Karpas-422 (cell line): ENCODE results near the gene PASK. TPM values are rescaled to one million over a fixed set of nuclear protein-coding genes. Genes with fewer than 3 reads are reported as not detected.

Experiments
- DNase-seq: peaks from one replicate; pipeline ENCODE4 v3.0.0-alpha.2; 2015
- H2AFZ ChIP-seq: fragments of 200-600 bp; sonication (generic); 2 replicates; pipeline ENCODE4 v1.6.1; 2014; ENCODE audit warnings: antibody characterized with exemption, low read length, mixed read lengths
- H3K27ac ChIP-seq: fragments of 200-600 bp; sonication (generic); 2 replicates; pipeline ENCODE4 v1.5.1; 2014; ENCODE audit warnings: mild to moderate bottlenecking, low read length, moderate library complexity
- H3K27me3 ChIP-seq: fragments of 200-600 bp; sonication (generic); 2 replicates; pipeline ENCODE4 v1.6.1; 2014; ENCODE audit warnings: low read length, mixed read lengths
- H3K36me3 ChIP-seq: fragments of 200-600 bp; sonication (generic); 2 replicates; pipeline ENCODE4 v1.6.1; 2014; ENCODE audit warnings: low read length, mixed read lengths; ENCODE audit not compliant: insufficient read depth
- H3K4me1 ChIP-seq: fragments of 200-600 bp; sonication (generic); 2 replicates; pipeline ENCODE4 v1.6.1; 2014; ENCODE audit warnings: mild to moderate bottlenecking, low read length, mixed read lengths
- H3K4me2 ChIP-seq: fragments of 200-600 bp; sonication (generic); 2 replicates; pipeline ENCODE4 v1.6.1; 2014; ENCODE audit warnings: low read length, low read depth, mild to moderate bottlenecking; ENCODE audit not compliant: poor library complexity, severe bottlenecking
- H3K4me3 ChIP-seq: fragments of 200-600 bp; sonication (generic); 2 replicates; pipeline ENCODE4 v1.5.1; 2014; ENCODE audit warnings: mild to moderate bottlenecking, antibody characterized with exemption, low read length, mixed read lengths
- H3K79me2 ChIP-seq: fragments of 200-600 bp; sonication (generic); 2 replicates; pipeline ENCODE4 v1.6.1; 2014; ENCODE audit warnings: mild to moderate bottlenecking, low read length, mixed read lengths
- H3K9ac ChIP-seq: fragments of 200-600 bp; sonication (generic); 2 replicates; pipeline ENCODE4 v1.6.0; 2014; ENCODE audit warnings: low read length
- H3K9me2 ChIP-seq: fragments of 200-600 bp; sonication (generic), shearing (Covaris generic); replicated peaks from 2 replicates; pipeline ENCODE4 v1.6.0; 2014; ENCODE audit warnings: mild to moderate bottlenecking, low read length, moderate library complexity; ENCODE audit not compliant: insufficient read depth
- H3K9me3 ChIP-seq: fragments of 300-700, 200-600 bp; sonication (generic); 2 replicates; pipeline ENCODE4 v1.6.1; 2014; ENCODE audit warnings: low read length, mixed read lengths
- H4K20me1 ChIP-seq: fragments of 200-600 bp; sonication (generic); 2 replicates; pipeline ENCODE4 v1.6.1; 2014; ENCODE audit warnings: mild to moderate bottlenecking, antibody characterized with exemption, low read length, low read depth; ENCODE audit not compliant: insufficient read depth
- total RNA-seq: library from RNA; depleted of rRNA; stranded (reverse); fragments of >200 nt; shearing (Covaris generic); gene quantifications from 2 replicates; pipeline ENCODE4 v1.2.3, GENCODE V29; 2014; ENCODE audit warnings: low replicate concordance

The PASK gene
- total RNA-seq, 1 experiment from 2014 or later: 23.9 TPM

DNA sequence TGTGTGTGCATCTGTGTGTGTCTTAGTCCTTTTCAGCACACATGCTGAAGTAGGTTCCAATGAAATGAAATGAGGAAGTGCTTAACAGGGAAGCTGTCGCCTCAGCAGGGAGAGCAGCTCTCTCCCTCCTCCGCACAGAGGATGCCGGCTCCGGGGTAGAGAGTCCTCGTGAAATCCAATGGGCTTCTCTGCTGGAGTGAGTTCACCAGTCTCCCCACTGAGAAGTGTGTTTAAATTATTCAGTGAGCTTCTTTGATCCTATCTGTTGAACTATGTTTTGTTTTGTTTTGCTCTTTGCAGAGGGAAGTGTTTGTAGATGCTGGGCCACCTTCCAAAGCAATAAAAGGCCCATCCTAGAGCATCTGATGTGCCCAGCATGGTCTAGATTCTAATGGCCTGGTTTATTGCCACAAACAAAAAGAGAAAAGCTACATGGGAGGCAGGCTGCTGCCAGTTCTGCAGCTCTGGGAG is 7.7 kb upstream of the PASK start:
- Histone ChIP-seq H3K9me3 (no peaks in the 10 kb centered on the region), H3K4me3 (no peak overlapping the region), H3K9ac (no peak overlapping the region), H3K79me2 (peaks cover 16% of the 10 kb centered on the region), H2AFZ (no peak overlapping the region), H3K27ac (no peak overlapping the region), H3K4me2 (no peak overlapping the region), H3K9me2 (no peaks in the 10 kb centered on the region), H3K36me3 (peaks cover 10% of the 10 kb centered on the region; the same call in 1 of the 2 replicates), H4K20me1 (no peaks in the 10 kb centered on the region), H3K27me3 (no peaks in the 10 kb centered on the region), H3K4me1 (peaks cover under 1% of the 10 kb centered on the region; the same call in 1 of the 2 replicates)
- DNase-seq: no peak

DNA sequence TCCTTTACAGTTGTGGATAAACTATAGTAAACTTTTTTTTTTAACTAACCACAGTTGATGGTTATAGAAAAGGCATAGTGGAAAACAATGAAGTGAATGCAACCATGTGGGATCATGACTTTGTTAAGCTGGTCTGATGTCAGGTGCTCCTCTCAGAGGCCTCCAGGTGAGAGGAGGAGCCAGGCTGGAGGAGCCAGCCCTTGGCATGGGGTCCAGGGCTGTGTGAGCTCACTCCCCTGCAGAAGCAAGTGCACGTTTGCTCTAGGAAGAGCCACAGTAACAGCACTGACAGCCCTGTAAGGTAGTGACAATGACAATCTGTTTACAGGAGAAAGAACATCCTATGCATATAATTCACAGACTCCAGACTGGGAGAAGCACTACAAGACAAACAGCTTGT is 6.7 kb upstream of the PASK start:
- Histone ChIP-seq H3K9ac (no peak overlapping the region), H4K20me1 (no peaks in the 10 kb centered on the region), H3K79me2 (peaks cover 27% of the 10 kb centered on the region), H3K4me2 (no peak overlapping the region), H3K27me3 (no peaks in the 10 kb centered on the region), H2AFZ (no peak overlapping the region), H3K4me3 (no peak overlapping the region), H3K4me1 (peaks cover 11% of the 10 kb centered on the region), H3K9me3 (no peaks in the 10 kb centered on the region), H3K9me2 (no peaks in the 10 kb centered on the region), H3K36me3 (peaks cover 10% of the 10 kb centered on the region; the same call in 1 of the 2 replicates), H3K27ac (no peak overlapping the region)
- DNase-seq: no peak

DNA sequence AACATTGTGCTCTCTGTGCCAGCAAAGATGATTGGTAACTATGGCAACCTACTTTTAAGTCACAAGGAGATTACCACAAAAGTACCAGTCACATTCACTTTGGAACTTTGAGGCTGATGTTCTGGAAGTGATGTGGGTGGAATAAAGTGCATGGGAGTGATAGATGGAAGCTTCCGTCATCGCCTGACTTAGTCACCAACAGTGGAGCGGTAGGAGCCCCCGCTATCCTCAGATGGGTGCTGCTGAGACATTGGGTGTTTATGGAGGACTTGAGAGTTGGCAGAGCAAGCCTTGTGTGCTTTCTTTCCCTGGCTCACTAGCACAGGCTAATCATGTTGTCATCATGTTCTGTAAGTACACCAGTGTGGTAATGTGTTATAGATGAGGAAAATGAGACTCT is 5.6 kb upstream of the PASK start:
- no peak overlapping the region for H3K4me2 ChIP-seq

DNA sequence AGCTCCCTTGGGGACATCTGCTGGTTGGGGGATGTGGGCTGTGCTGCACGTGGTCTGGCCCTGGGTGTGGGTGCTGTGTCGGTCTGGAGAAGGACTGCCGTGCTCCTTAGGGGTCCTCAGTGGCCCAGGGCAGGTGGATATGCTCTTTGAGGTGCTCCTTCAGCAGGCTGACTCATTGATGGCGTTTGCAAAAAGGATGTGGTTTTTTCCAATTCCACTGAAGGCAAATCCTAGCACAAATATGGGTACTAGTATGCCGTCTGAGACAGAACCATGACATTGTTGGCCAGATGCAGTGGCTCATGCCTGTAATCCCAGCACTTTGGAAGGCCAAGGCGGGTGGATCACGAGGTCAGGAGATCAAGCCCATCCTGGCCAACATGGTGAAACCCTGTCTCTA is 4.3 kb upstream of the PASK start:
- no peak for DNase-seq
- H3K9me2 ChIP-seq: no peaks in the 10 kb centered on the region
- H3K27ac ChIP-seq: no peak overlapping the region
- H4K20me1 ChIP-seq: no peaks in the 10 kb centered on the region
- no peaks in the 10 kb centered on the region for H3K9me3 ChIP-seq
- peaks cover 15% of the 10 kb centered on the region for H3K4me1 ChIP-seq
- peaks cover 9% of the 10 kb centered on the region; the same call in 1 of the 2 replicates for H3K36me3 ChIP-seq
- no peak overlapping the region for H2AFZ ChIP-seq
- no peak overlapping the region for H3K4me3 ChIP-seq
- H3K79me2 ChIP-seq: peaks cover 37% of the 10 kb centered on the region
- no peak overlapping the region for H3K4me2 ChIP-seq
- no peak overlapping the region for H3K9ac ChIP-seq
- H3K27me3 ChIP-seq: no peaks in the 10 kb centered on the region

More for the DNA sequence above, 5.6 kb upstream of the PASK start:
- Histone ChIP-seq H3K4me3 (no peak overlapping the region), H3K4me1 (peaks cover 12% of the 10 kb centered on the region), H3K9me3 (no peaks in the 10 kb centered on the region), H3K27me3 (no peaks in the 10 kb centered on the region), H4K20me1 (no peaks in the 10 kb centered on the region), H3K9me2 (no peaks in the 10 kb centered on the region), H3K9ac (no peak overlapping the region), H3K27ac (no peak overlapping the region), H2AFZ (no peak overlapping the region), H3K79me2 (peaks cover 32% of the 10 kb centered on the region), H3K36me3 (peaks cover 10% of the 10 kb centered on the region; the same call in 1 of the 2 replicates)
- no peak for DNase-seq

DNA sequence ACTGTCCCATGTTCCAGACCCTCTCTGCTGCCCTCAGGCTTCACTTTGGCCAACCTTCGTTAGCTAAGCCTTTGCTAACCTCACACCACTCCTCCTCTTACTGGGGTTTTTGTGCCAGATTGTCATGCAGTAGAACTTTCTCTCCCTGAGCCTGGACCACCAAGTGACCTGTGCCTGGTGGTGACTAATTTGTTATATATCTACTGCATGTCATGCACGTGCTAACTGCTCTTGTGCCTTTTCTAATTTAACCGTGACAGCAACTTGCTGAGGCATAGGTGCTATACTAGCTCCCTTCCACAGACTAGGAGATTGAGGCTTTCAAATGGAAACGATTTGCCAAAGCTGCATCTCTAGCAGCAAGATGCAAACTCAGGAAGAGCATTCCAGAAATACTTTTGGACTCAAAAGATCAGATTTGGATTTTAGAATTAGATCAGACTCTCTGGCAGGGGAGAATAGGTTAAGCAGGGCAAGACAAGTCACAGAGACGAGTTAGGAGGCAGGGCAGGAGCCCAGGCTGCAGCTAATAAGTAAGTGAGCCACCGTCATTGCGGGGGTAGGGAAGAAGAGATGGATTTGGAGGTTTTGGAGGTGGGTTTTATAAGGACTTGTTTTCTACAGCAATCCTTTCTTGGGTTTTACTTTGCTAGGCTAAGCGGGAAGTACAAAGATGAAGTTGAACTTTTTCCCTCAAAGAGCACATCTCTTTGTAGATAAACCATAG is 2.8 kb upstream of the PASK start:
- peaks cover 28% of the 10 kb centered on the region for H3K4me1 ChIP-seq
- no peaks in the 10 kb centered on the region for H3K9me3 ChIP-seq
- H3K9me2 ChIP-seq: no peaks in the 10 kb centered on the region
- no peak overlapping the region for H3K27ac ChIP-seq
- no peaks in the 10 kb centered on the region for H3K27me3 ChIP-seq
- H3K36me3 ChIP-seq: no peaks in the 10 kb centered on the region
- peaks cover 52% of the 10 kb centered on the region for H3K79me2 ChIP-seq
- H3K4me3 ChIP-seq: no peak overlapping the region; the same call in 1 of the 2 replicates
- H2AFZ ChIP-seq: no peak overlapping the region
- no peaks in the 10 kb centered on the region for H4K20me1 ChIP-seq
- H3K9ac ChIP-seq: no peak overlapping the region
- H3K4me2 ChIP-seq: no peak overlapping the region
- no peak for DNase-seq

DNA sequence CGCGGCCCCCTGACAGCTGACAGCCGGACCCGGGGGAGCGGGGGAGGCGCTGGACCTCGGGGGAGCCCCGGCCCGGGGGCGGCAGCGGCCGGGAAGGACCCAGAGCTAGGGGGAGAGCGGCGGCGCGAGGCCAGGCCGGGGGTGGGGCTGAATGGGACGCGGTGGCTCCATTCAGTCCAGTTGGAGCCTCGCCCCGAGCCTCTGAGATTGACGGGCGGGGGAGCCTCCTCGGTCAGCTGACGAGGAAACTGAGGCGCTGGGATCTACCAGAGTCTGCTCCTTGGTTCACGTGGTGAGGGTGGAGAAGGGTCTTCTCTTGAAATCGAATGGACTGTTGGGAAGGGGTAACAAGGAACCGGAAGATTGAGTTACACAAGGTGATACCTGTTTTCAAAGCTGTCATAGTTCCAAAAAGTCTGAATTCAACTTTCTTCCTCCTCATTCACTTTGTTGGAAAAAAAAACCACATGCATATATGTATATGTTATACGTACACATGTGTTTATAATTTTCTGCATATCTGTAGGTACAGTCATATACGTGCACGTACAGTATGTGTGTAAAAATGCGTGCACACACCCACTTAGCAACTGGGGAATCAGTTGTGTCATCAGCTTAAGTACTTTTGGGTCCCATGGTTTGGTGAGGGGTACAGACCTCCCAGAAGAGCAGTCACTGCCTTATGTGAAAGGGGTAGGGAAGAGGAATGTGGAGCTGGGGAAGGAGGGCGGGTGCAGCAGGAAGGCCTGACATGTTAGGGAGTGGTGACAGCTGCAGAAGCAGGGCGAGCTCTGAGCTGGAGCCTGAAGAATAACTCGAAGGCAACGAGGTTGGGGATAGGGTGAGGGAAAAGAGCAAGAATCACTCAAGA is 1.6 kb upstream of the PASK start:
- no peak for DNase-seq
- Histone ChIP-seq H3K27ac (peak overlapping the region; percentile 37; the same call in 1 of the 2 replicates), H3K4me3 (peak overlapping the region; percentile 99), H3K4me2 (peak overlapping the region; percentile 88), H3K27me3 (no peaks in the 10 kb centered on the region), H4K20me1 (no peaks in the 10 kb centered on the region), H3K79me2 (peaks cover 64% of the 10 kb centered on the region), H3K9ac (peak overlapping the region; percentile 97), H3K9me2 (no peaks in the 10 kb centered on the region), H3K9me3 (no peaks in the 10 kb centered on the region), H2AFZ (peak overlapping the region; percentile 81), H3K36me3 (no peaks in the 10 kb centered on the region), H3K4me1 (peaks cover 36% of the 10 kb centered on the region)

DNA sequence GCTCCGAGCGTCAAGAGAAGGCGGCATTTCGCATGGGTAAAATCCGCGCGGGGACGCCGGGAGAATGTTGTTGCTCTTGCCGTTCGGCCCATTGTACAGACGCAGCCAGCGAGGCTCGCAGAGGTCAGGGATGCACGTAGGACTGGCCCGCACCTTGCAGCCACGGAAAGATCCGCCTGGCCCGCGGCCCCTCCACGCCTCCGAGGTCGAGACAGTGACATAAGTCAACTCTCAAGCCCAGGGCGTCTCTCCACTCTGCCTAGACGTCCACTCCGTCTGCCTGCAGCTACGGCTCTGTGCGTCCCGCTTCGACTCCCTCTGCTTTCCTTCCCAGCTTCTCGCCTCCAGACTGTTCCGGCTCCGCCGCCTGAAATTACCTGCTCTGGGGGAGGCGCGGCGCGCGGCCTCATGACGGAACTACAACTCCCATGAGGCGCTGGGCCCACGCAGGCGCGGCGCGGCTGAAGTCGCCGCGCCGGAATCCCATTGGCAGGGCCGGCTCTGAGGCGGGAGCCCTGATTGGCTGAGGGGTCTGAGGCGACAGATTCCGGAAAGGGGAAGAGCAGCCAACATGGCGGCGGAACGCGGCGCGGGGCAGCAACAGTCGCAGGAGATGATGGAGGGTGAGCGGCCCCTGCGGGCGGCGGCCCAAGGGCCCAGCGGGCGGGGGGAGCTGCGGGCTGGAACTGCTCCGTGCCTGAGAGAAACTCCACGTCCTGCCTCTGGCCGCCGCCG is 820 bp upstream of the PASK start, which contains the start of gene PPP1R7:
TSS of gene PPP1R7 (plus strand) at position 543 of the 735 bp plus-strand sequence. CDS start at position 572, 29 bp downstream.
- peak within 1 kb of the TSS; percentile 88 for H3K4me2 ChIP-seq
- H3K36me3 ChIP-seq: no peaks in the 10 kb centered on the region
- DNase-seq: peak; percentile 98
- peak within 1 kb of the TSS; percentile 37; the same call in 1 of the 2 replicates for H3K27ac ChIP-seq
- H4K20me1 ChIP-seq: no peaks in the 10 kb centered on the region
- peak within 1 kb of the TSS; percentile 99 for H3K4me3 ChIP-seq
- no peaks in the 10 kb centered on the region for H3K27me3 ChIP-seq
- peak within 1 kb of the TSS; percentile 97 for H3K9ac ChIP-seq
- peaks cover 36% of the 10 kb centered on the region for H3K4me1 ChIP-seq
- H3K9me3 ChIP-seq: no peaks in the 10 kb centered on the region
- peak within 1 kb of the TSS; percentile 97 for H2AFZ ChIP-seq
- peaks cover 71% of the 10 kb centered on the region for H3K79me2 ChIP-seq
- H3K9me2 ChIP-seq: no peaks in the 10 kb centered on the region
